T-cell (primary cell): ENCODE measurements around the gene ZNF708. TPM values are rescaled to one million over a fixed set of nuclear protein-coding genes. Genes with fewer than 3 reads are reported as not detected.
"Not testable (repeated sequence)": the region's sequence is repeated elsewhere in the genome, so short reads cannot be mapped to it uniquely, and the experiment has no call there.

Source experiments
- ATAC-seq, 4 experiments: fragments of 200-7000 bp in 3 of 4; fragments of 150-1000 bp in 1 of 4; cut with Tn5 transposase; replicated peaks in 1 of 4; 1 replicate in 3 of 4; 2 replicates in 1 of 4; pipeline ENCODE4 v1.10.0; 2021; ENCODE audit warnings: moderate library complexity in 3 of 4, mild to moderate bottlenecking in 2 of 4, moderate number of reproducible peaks in 1 of 4
- CTCF ChIA-PET, 2 donors: fragments of 300-600 bp; sonication (Branson Sonifier 250); formaldehyde crosslinking; loops; one replicate each; lab custom pipeline; 2022; ENCODE audit warnings: antibody characterized with exemption in 2 of 2; lab: Charles Lee
- POLR2A ChIA-PET, 2 donors: fragments of 300-600 bp; sonication (Branson Sonifier 250); formaldehyde crosslinking; loops; one replicate each; lab custom pipeline; 2022; ENCODE audit warnings: antibody characterized with exemption in 2 of 2; lab: Charles Lee
- DNase-seq, 35 experiments: peaks; one replicate each; pipeline versions ENCODE4 v3.0.0 to v3.0.0-alpha.2; 2013 to 2023
- H3K27ac ChIP-seq: one replicate; pipeline ENCODE4 v1.5.1; 2013; ENCODE audit warnings: low read length
- H3K27me3 ChIP-seq, 2 experiments: replicated peaks in 1 of 2; 1 replicate in 1 of 2; 2 replicates in 1 of 2; pipeline versions ENCODE4 v1.6.1 to v1.7.0; 2013; ENCODE audit warnings: low read length in 1 of 2, mixed read lengths in 1 of 2; ENCODE audit not compliant: control insufficient read depth in 2 of 2, insufficient read depth in 2 of 2; ENCODE audit errors: extremely low read depth in 1 of 2
- H3K36me3 ChIP-seq, 2 donors: 1 replicate in 1 of 2; 2 replicates in 1 of 2; pipeline versions ENCODE4 v1.6.1 to v1.7.0; 2013; ENCODE audit warnings: low read length in 1 of 2; ENCODE audit not compliant: control insufficient read depth in 2 of 2, insufficient read depth in 1 of 2; ENCODE audit errors: extremely low read depth in 1 of 2
- H3K4me1 ChIP-seq, 2 experiments: 1 replicate in 1 of 2; 2 replicates in 1 of 2; pipeline versions ENCODE4 v1.6.1 to v1.7.0; 2013; ENCODE audit warnings: low read length in 2 of 2, mixed read lengths in 1 of 2; ENCODE audit not compliant: insufficient read depth in 2 of 2, control insufficient read depth in 1 of 2; ENCODE audit errors: extremely low read depth in 1 of 2
- H3K4me3 ChIP-seq, 2 donors: 1 replicate in 1 of 2; 2 replicates in 1 of 2; pipeline versions ENCODE4 v1.5.1 to v1.7.0; 2013; ENCODE audit warnings: mild to moderate bottlenecking in 2 of 2, low read length in 1 of 2, moderate library complexity in 1 of 2; ENCODE audit not compliant: control insufficient read depth in 1 of 2; ENCODE audit errors: extremely low read depth in 1 of 2
- H3K9me3 ChIP-seq: 2 replicates; pipeline ENCODE4 v1.7.0; 2013
- H3K27ac Mint-ChIP-seq, 2 donors: one replicate each; pipeline ENCODE4 v1.8.0; 2020 to 2021; ENCODE audit warnings: mild to moderate bottlenecking in 2 of 2, mixed read lengths in 2 of 2
- H3K27me3 Mint-ChIP-seq, 2 donors: one replicate each; pipeline ENCODE4 v1.8.0; 2021 to 2022; ENCODE audit warnings: mixed read lengths in 2 of 2
- H3K36me3 Mint-ChIP-seq: one replicate; pipeline ENCODE4 v1.8.0; 2021; ENCODE audit warnings: mixed read lengths
- H3K4me1 Mint-ChIP-seq, 3 donors: one replicate each; pipeline ENCODE4 v1.8.0; 2020 to 2022; ENCODE audit warnings: mixed read lengths in 3 of 3, mild to moderate bottlenecking in 1 of 3
- H3K4me3 Mint-ChIP-seq, 3 donors: one replicate each; pipeline ENCODE4 v1.8.0; 2020 to 2022; ENCODE audit warnings: mild to moderate bottlenecking in 3 of 3, mixed read lengths in 3 of 3, moderate library complexity in 3 of 3
- H3K9me3 Mint-ChIP-seq, 3 donors: one replicate each; pipeline ENCODE4 v1.8.0; 2020 to 2022; ENCODE audit warnings: mixed read lengths in 3 of 3
- WGBS: methylation state at CpG from one replicate; pipeline ENCODE4 v1.1.5; 2013; ENCODE audit warnings: missing lambda C conversion rate; ENCODE audit not compliant: insufficient coverage; 5-methylcytosine and 5-hydroxymethylcytosine counted together
- total RNA-seq, 35 experiments: library from RNA in 6 of 35; stranded (reverse) in 6 of 35; fragments of 120-200 nt in 1 of 35; gene quantifications; one replicate each; pipeline versions ENCODE4 v1.2.1 to v1.2.4 and lab custom pipeline; 2013 to 2026

ZNF708 gene
- total RNA-seq: 10 to 100 TPM; 17.5 to 41.1 (median 33.1) TPM
- total RNA-seq (2013): 33.0 TPM
- total RNA-seq (lab: John Stamatoyannopoulos, UW): 18.1 to 93.7 (median 49.7) reads per million in 29 experiments

DNA sequence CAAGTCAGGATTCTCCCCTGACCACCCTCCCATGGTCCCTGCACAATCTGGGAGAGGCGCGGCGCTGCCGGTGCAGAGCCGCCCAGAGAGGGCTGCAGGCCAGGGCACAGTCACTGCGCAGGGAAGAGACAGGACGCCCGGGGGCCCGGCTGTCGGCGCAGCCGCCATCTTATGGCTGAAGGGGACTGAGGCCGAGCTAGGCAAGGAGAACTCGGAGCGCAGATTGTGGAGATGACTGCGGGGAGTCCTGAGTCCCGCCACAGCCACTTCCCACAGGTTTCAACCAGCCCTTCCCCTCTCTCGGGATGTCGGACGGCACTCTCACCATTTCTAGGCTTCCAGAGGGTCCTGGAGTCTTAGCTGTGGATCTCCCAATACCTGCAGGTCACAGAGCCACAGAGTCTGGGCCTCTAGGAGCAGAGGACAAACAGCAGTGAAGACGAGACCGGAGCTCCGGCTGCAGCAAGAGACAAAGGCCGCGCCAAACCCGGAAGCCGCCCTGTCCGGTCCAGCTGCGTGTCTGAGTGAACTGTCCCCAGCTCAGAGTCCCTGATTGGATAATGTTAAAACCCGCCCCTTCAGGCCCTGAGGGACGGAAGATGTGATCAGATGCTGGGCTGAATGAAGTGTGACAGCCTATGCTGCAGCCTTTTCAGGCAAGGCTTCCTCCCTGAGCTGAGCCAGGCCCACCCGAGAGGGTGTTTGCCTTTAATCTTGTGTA, at the start of gene ZNF708:
Gene ZNF708, minus strand, starts transcription at position 526 of the 721 bp plus-strand sequence. Its CDS starts 198 bp downstream, at position 328.
- Histone ChIP-seq H3K36me3 (peaks cover 4 to 7% of the 10 kb centered on the region in 2 donors), H3K4me3 (peak within 1 kb of the TSS; percentile 73 to 98), H3K9me3 (no peaks in the 10 kb centered on the region), H3K27ac (peak within 1 kb of the TSS; percentile 97), H3K4me1 (peaks cover 11 to 21% of the 10 kb centered on the region in 2 experiments), H3K27me3 (no peaks in the 10 kb centered on the region)
- 0% methylated on average over 28 of the region's 32 CpGs for WGBS
- Mint-ChIP-seq H3K4me1 (peaks cover 43 to 51% (median 44%) of the 10 kb centered on the region in 3 donors), H3K9me3 (peaks cover 0 to 13% (median 6%) of the 10 kb centered on the region in 3 donors), H3K27me3 (no peaks in the 10 kb centered on the region), H3K4me3 (peak within 1 kb of the TSS; percentile 98 to 99 (median 99)), H3K27ac (peak within 1 kb of the TSS; percentile 99 to 100), H3K36me3 (peaks cover 30% of the 10 kb centered on the region)
- DNase-seq (peak; percentile 50 to 81 (median 62)), ATAC-seq (peak; percentile 93 to 98 (median 97))
- POLR2A ChIA-PET: interaction anchor here (0.5 to 2.0 kb wide), 8 partner anchors 30 to 406 kb away, joined by 3 to 14 read pairs (median 4); partner anchors contain the start of genes ZNF493 (in 2 of the 2), ZNF431 (in 1 of the 2), ZNF738 (in 1 of the 2) and ZNF85 (in 1 of the 2)
- CTCF ChIA-PET: interaction anchor here in 1 of 2 donors (1.1 to 1.5 kb wide), 3 partner anchors 30 to 187 kb away, joined by 3 to 6 read pairs (median 6); partner anchors contain the start of genes ZNF431 and ZNF738

DNA sequence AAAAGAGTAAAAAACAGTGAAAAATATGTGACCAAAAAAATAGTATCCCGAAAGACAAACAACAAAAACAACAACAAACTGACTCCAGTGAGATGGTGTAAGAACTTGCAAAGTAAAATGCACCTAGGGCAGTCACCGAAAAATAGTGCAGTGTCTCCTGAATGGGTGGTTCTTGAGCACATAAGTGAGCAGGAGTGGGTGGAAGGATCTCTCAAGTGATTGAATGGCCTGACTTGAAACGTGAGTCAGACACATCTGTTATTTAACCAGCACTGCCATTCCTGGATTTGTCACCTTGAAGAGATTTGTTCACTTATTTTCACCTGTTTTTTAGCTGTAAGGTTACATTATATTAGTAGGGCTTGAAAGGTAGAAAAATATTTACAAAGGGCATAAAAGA, 33.1 kb upstream of the ZNF708 start:
- Histone ChIP-seq H3K9me3 (no peaks in the 10 kb centered on the region), H3K36me3 (peaks cover 7 to 32% of the 10 kb centered on the region in 2 donors), H3K27me3 (no peaks in the 10 kb centered on the region), H3K27ac (no peak overlapping the region), H3K4me1 (peaks cover 3 to 15% of the 10 kb centered on the region in 2 experiments), H3K4me3 (no peak overlapping the region)
- CTCF ChIA-PET: no interaction called here
- POLR2A ChIA-PET: no interaction called here
- DNase-seq (no peak), ATAC-seq (no peak)
- Mint-ChIP-seq H3K36me3 (peaks cover 52% of the 10 kb centered on the region), H3K27ac (no peak overlapping the region), H3K4me3 (no peak overlapping the region), H3K9me3 (peaks cover 0 to 5% (median under 1%) of the 10 kb centered on the region in 3 donors), H3K4me1 (peaks cover 10 to 18% (median 16%) of the 10 kb centered on the region in 3 donors), H3K27me3 (no peaks in the 10 kb centered on the region)
- 100% methylated on average over 1 of the region's 3 CpGs for WGBS

DNA sequence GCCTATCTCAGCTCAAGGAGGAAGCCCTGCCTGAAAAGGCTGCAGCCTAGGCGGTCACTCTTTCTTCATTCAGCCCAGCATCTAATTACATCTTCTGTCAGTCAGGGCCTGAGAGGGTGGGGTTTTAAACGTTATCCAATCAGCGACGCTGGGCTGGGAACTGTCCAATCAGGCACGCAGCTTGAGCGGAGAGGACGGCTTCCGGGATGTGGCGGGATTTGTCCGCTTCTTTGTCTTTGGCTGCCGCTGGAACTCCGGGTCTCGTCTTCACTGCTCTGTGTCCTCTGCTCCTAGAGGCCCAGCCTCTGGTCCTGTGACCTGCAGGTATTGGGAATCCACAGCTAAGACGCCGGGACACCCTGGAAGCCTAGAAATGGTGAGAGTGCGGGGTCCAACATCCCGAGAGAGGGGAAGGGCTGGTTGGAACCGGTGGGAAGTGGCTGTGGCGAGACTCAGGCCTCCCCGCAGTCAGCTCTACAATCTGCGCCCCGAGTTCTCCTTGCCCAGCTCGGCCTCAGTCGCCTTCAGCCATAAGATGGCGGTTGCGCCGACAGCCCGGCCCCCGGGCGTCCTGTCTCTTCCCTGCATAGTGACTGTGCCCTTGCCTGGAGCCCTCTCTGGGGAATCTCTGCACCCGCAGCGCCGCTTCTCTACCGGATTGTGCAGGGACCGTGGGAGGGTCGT, 29.7 kb upstream of the ZNF708 start, which contains the start of gene ZNF738:
Gene ZNF738, plus strand, starts transcription at position 233 of the 684 bp plus-strand sequence. Its CDS starts 141 bp downstream, at position 374.
- H3K9me3 Mint-ChIP-seq: no peaks in the 10 kb centered on the region
- Histone ChIP-seq H3K27me3 (no peaks in the 10 kb centered on the region), H3K9me3 (no peaks in the 10 kb centered on the region), H3K36me3 (peaks cover 0 to 17% of the 10 kb centered on the region in 2 donors), H3K4me3 (peak within 1 kb of the TSS; percentile 87 to 98), H3K4me1 (peaks cover 3 to 15% of the 10 kb centered on the region in 2 experiments), H3K27ac (peak within 1 kb of the TSS; percentile 83)
- peak; percentile 94 to 99 (median 97) for ATAC-seq
- H3K27me3 Mint-ChIP-seq: no peaks in the 10 kb centered on the region
- DNase-seq: peak; percentile 62 to 89 (median 81)
- peak within 1 kb of the TSS; percentile 92 to 95 for H3K27ac Mint-ChIP-seq
- H3K4me1 Mint-ChIP-seq: peaks cover 10 to 18% (median 13%) of the 10 kb centered on the region in 3 donors
- H3K36me3 Mint-ChIP-seq: peaks cover 21% of the 10 kb centered on the region
- ChIA-PET POLR2A (interaction anchor here in 1 of 2 donors (1.2 to 1.7 kb wide), 2 partner anchors 30 to 38 kb away, joined by 5 to 6 read pairs; partner anchors contain the start of genes ZNF493 and ZNF708), CTCF (interaction anchor here in 1 of 2 donors (1.8 kb wide), 1 partner anchor 30 kb away, joined by 6 read pairs; the partner anchor contains the start of gene ZNF708)
- peak within 1 kb of the TSS; percentile 97 to 99 (median 99) for H3K4me3 Mint-ChIP-seq
- WGBS: 0% methylated on average over 32 of the region's 36 CpGs

DNA sequence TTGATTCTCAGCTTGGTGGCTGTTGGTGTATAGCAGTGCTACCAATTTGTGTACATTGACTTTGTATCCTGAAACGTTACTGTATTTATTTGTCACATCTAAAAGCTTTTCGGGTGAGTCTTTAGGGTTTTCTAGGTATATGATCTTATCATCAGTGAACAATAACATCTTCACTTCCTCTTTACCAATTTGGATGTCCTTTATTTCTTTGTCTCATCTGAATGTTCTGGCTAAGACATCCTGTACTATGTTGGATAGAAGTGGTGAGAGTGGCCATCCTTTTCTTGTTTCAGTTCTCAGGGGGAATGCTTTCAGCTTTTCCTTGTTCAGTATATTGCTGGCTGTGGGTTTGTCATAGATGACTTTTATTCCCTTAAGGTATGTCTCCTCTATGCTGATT, 23.6 kb upstream of the ZNF708 start:
- CTCF ChIA-PET: no interaction called here

DNA sequence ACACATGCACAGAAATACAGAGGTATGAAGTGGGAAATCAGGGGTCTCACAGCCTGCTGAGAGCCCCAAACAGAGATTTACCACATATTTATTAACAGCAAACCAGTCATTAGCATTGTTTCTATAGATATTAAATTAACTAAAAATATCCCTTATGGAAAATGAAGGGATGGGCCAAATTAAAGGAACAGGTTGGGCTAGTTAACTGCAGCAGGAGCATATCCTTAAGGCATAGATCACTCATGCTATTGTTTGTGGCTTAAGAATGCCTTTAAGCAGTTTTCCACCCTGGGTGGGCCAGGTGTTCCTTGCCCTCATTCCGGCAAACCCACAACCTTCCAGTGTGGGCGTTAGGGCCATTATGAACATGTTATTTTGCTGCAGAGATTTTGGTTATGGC, 15.6 kb upstream of the ZNF708 start:
- H3K27me3 ChIP-seq, CTCF ChIA-PET, H3K4me1 ChIP-seq, H3K36me3 Mint-ChIP-seq, H3K4me1 Mint-ChIP-seq, H3K27ac Mint-ChIP-seq, H3K4me3 Mint-ChIP-seq, H3K36me3 ChIP-seq, ATAC-seq, H3K27me3 Mint-ChIP-seq, H3K9me3 ChIP-seq, H3K27ac ChIP-seq, H3K4me3 ChIP-seq, DNase-seq: not testable (repeated sequence)
- POLR2A ChIA-PET: interaction anchor here in 1 of 2 donors (0.6 kb wide), 1 partner anchor 14 kb away, joined by 13 read pairs; no protein-coding TSS in a partner anchor
- WGBS: 0% methylated on average over 1 of the region's 2 CpGs
- peaks cover 10 to 23% (median 17%) of the 10 kb centered on the region in 3 donors for H3K9me3 Mint-ChIP-seq

More for the DNA sequence above, 23.6 kb upstream of the ZNF708 start:
- WGBS: no CpG with 5 or more reads among the region's 2 CpGs
- H3K27me3 Mint-ChIP-seq: no peaks in the 10 kb centered on the region
- peaks cover 4 to 13% (median 8%) of the 10 kb centered on the region in 3 donors for H3K4me1 Mint-ChIP-seq
- H3K4me1 ChIP-seq: no peaks in the 10 kb centered on the region
- H3K27me3 ChIP-seq: no peaks in the 10 kb centered on the region
- H3K4me3 ChIP-seq: no peak overlapping the region
- peaks cover 13 to 14% (median 14%) of the 10 kb centered on the region in 3 donors for H3K9me3 Mint-ChIP-seq
- ATAC-seq: peak in 1 of 4 experiments; percentile 43
- H3K27ac ChIP-seq: no peak overlapping the region
- H3K36me3 Mint-ChIP-seq: peaks cover 3% of the 10 kb centered on the region
- POLR2A ChIA-PET: no interaction called here
- no peak overlapping the region for H3K27ac Mint-ChIP-seq
- H3K4me3 Mint-ChIP-seq: no peak overlapping the region
- no peaks in the 10 kb centered on the region for H3K9me3 ChIP-seq
- DNase-seq: no peak
- H3K36me3 ChIP-seq: no peaks in the 10 kb centered on the region

DNA sequence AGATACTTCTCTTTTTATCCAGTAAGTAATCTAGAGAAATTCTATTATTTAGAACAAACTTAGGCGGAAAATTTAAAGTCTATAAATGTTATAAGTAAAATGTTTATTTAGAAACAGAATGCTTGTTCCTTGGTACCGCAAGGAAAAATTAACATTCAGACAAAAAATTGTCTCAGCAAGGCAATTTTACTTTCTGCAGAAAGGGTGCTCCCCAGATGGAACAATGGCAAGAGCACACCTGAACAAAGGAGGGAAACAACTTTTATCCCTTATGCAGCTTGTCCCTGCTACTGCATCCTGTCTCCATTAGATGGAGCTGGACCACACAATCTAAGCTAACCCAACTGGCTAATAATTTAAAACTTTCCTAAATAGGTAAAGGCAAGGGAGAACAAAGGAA, 6.5 kb upstream of the ZNF708 start:
- Histone ChIP-seq H3K36me3 (no peaks in the 10 kb centered on the region), H3K27me3 (no peaks in the 10 kb centered on the region), H3K9me3 (peaks cover 4% of the 10 kb centered on the region), H3K27ac (no peak overlapping the region), H3K4me1 (no peaks in the 10 kb centered on the region), H3K4me3 (no peak overlapping the region)
- no CpG with 5 or more reads among the region's 2 CpGs for WGBS
- H3K27me3 Mint-ChIP-seq: peaks cover 0 to 4% of the 10 kb centered on the region in 2 donors
- H3K4me3 Mint-ChIP-seq: no peak overlapping the region
- no peak overlapping the region for H3K27ac Mint-ChIP-seq
- POLR2A ChIA-PET: no interaction called here
- peaks cover 7% of the 10 kb centered on the region for H3K36me3 Mint-ChIP-seq
- CTCF ChIA-PET: no interaction called here
- H3K9me3 Mint-ChIP-seq: peaks cover 4 to 32% (median 25%) of the 10 kb centered on the region in 3 donors
- DNase-seq (no peak), ATAC-seq (no peak)
- no peaks in the 10 kb centered on the region for H3K4me1 Mint-ChIP-seq
